Endothelial cell of umbilical vein (primary cell): ENCODE results near the gene RHBDF1. TPM values are rescaled to one million over a fixed set of nuclear protein-coding genes. Genes with fewer than 3 reads are reported as not detected.
"Not testable (repeated sequence)": the region's sequence is repeated elsewhere in the genome, so short reads cannot be mapped to it uniquely, and the experiment has no call there.

Source experiments
- BruUV-seq: library from RNA; stranded (reverse); fragments of 400-500 nt; replicated peaks from 2 replicates; lab custom pipeline; 2021; lab: Mats Ljungman, UMichigan
- CTCF ChIA-PET: fragments of 300-600, 350-600 bp; sonication (Branson Sonifier 250); formaldehyde crosslinking; loops from one replicate; lab custom pipeline; 2021; ENCODE audit warnings: antibody characterized with exemption, inconsistent platforms; lab: Charles Lee
- POLR2A ChIA-PET: fragments of 300-600, 350-600 bp; sonication (Branson Sonifier 250); formaldehyde crosslinking; loops from one replicate; lab custom pipeline; 2021; ENCODE audit warnings: antibody characterized with exemption, inconsistent platforms; lab: Charles Lee
- DNase-seq: peaks from one replicate; pipeline ENCODE4 v3.0.0-alpha.2; 2011; ENCODE audit warnings: low read depth, low spot score
- FAIRE-seq: peaks from 2 replicates; lab custom pipeline; 2011; peaks lifted over from hg19 to GRCh38; lab: Jason Lieb, UNC
- H2AFZ ChIP-seq: 2 replicates; pipeline ENCODE4 v1.6.0; 2012; ENCODE audit warnings: low read depth, low read length, control low read depth, inconsistent platforms
- H3K27ac ChIP-seq: 2 replicates; pipeline ENCODE4 v1.5.1; 2011; ENCODE audit warnings: low read depth, mild to moderate bottlenecking, control low read depth, low read length, moderate library complexity; ENCODE audit not compliant: insufficient read depth
- H3K27me3 ChIP-seq, 2 experiments: 2 replicates each; pipeline versions ENCODE4 v1.6.0 to v1.6.1; 2011; ENCODE audit warnings: low read length in 2 of 2, mixed read lengths in 1 of 2; ENCODE audit not compliant: control insufficient read depth in 2 of 2, insufficient read depth in 2 of 2
- H3K36me3 ChIP-seq, 2 experiments: 2 replicates in 1 of 2; 3 replicates in 1 of 2; pipeline ENCODE4 v1.5.1; 2011; ENCODE audit warnings: low read length in 2 of 2, mild to moderate bottlenecking in 1 of 2, moderate library complexity in 1 of 2; ENCODE audit not compliant: control insufficient read depth in 2 of 2, insufficient read depth in 2 of 2; ENCODE audit errors: extremely low read depth in 1 of 2
- H3K4me1 ChIP-seq: 3 replicates; pipeline ENCODE4 v1.5.1; 2011; ENCODE audit warnings: mild to moderate bottlenecking, low read length; ENCODE audit not compliant: control insufficient read depth, insufficient read depth; ENCODE audit errors: extremely low read depth
- H3K4me2 ChIP-seq: 2 replicates; pipeline ENCODE4 v1.6.1; 2011; ENCODE audit warnings: low read length, control low read depth, mixed read lengths; ENCODE audit not compliant: insufficient read depth
- H3K4me3 ChIP-seq, 3 experiments: fragments of 200-600 bp in 1 of 3; sonication (generic), shearing (Covaris generic) in 1 of 3; replicated peaks in 1 of 3; 2 replicates each; pipeline ENCODE4 v1.5.1; 2011 to 2016; ENCODE audit warnings: control low read depth in 3 of 3, low read length in 3 of 3, mild to moderate bottlenecking in 2 of 3, inconsistent platforms in 1 of 3, low read depth in 1 of 3, moderate library complexity in 1 of 3; ENCODE audit not compliant: insufficient read depth in 1 of 3
- H3K79me2 ChIP-seq: 2 replicates; pipeline ENCODE4 v1.6.0; 2012; ENCODE audit warnings: low read length, inconsistent platforms; ENCODE audit not compliant: control insufficient read depth, insufficient read depth
- H3K9ac ChIP-seq: replicated peaks from 2 replicates; pipeline ENCODE3; 2011; ENCODE audit warnings: low read length, control low read depth; ENCODE audit not compliant: insufficient read depth; ENCODE audit errors: extremely low read depth
- H3K9me1 ChIP-seq: replicated peaks from 3 replicates; pipeline ENCODE4 v1.6.0; 2011; ENCODE audit warnings: mild to moderate bottlenecking, low read length; ENCODE audit not compliant: control insufficient read depth, insufficient read depth; ENCODE audit errors: extremely low read depth
- H3K9me3 ChIP-seq: replicated peaks from 2 replicates; pipeline ENCODE4 v1.5.1; 2012; ENCODE audit warnings: low read length, inconsistent platforms; ENCODE audit not compliant: control insufficient read depth, insufficient read depth
- H4K20me1 ChIP-seq: replicated peaks from 2 replicates; pipeline ENCODE3; 2011; ENCODE audit warnings: mild to moderate bottlenecking, low read length; ENCODE audit not compliant: control insufficient read depth, insufficient read depth; ENCODE audit errors: extremely low read depth
- dilution Hi-C: fragments of 300-500 bp; cut with MboI; formaldehyde crosslinking; loops from one replicate; pipeline ENCODE4 v1.15.0; 2019; ENCODE audit warnings: low sequenced_read_pairs; ENCODE audit not compliant: extremely low pct_ligation_motif_present
- intact Hi-C: fragments of 100-400 bp; cut with micrococcal nuclease; formaldehyde crosslinking; loops from one replicate; pipeline ENCODE4 v1.10.0; 2022
- polyA plus RNA-seq, 4 experiments: library from polyadenylated mRNA; depleted of rRNA in 3 of 4; stranded (reverse) in 3 of 4; unstranded in 1 of 4; fragments of >200 nt; gene quantifications; 2 replicates each; pipeline versions ENCODE4 v1.2.1 to v1.2.3, GENCODE V29; 2011 to 2012; ENCODE audit warnings: missing spikeins in 1 of 4
- total RNA-seq: library from RNA; stranded (reverse); gene quantifications from 2 replicates; pipeline ENCODE4 v1.2.3, GENCODE V29; 2021
- TF ChIP-seq, protein P1 (sequence below), 2 donors: IDR thresholded peaks; 1 replicate in 1 of 2; 2 replicates in 1 of 2; pipeline ENCODE4 v1.5.1; 2011; ENCODE audit warnings: low read length in 2 of 2, mild to moderate bottlenecking in 2 of 2, moderate library complexity in 2 of 2, control low read depth in 1 of 2, inconsistent platforms in 1 of 2, low read depth in 1 of 2; ENCODE audit not compliant: insufficient read depth in 1 of 2; ENCODE audit errors: extremely low read depth in 1 of 2

Gene RHBDF1
- total and polyA plus RNA-seq, 2 donors (not counting 3 experiments of a cell fraction or from before 2014, with no cell fraction given): 57.0 to 113 TPM

DNA sequence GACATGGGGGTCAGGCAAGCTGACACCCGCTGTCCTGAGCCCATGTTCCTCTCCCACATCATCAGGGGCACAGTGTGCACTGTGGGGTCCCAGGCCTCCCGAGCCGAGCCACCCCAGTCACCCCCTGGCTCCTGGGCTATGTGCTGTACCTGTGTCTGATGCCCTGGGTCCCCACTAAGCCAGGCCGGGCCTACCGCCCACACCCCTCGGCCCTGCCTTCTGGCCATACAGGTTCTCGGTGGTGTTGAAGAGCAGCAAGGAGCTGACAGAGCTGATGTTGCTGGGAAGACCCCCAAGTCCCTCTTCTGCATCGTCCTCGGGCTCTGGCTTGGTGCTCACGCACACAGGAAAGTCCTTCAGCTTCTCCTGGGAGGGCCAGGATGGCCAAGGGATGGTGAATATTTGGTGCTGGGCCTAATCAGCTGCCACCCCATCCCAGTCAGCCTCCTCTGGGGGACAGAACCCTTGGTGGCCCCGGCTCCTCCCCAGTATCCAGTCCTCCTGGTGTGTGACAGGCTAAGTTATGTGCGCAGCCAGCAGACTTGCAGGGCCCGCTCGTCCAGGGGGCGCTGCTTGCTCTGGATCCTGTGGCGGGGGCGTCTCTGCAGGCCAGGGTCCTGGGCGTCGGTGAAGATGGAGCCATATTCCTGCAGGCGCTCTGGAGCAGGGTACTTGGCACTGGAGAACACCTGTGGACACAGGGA lies 55.2 kb downstream of the RHBDF1 start:
- H3K9me1 ChIP-seq, intact Hi-C loops, H3K4me3 ChIP-seq, H3K27me3 ChIP-seq, POLR2A ChIA-PET, DNase-seq, H2AFZ ChIP-seq, H4K20me1 ChIP-seq, H3K36me3 ChIP-seq, H3K4me1 ChIP-seq, FAIRE-seq, BruUV-seq, H3K9ac ChIP-seq, H3K79me2 ChIP-seq, H3K4me2 ChIP-seq, H3K27ac ChIP-seq, dilution Hi-C loops, H3K9me3 ChIP-seq, CTCF ChIA-PET: not testable (repeated sequence)

DNA sequence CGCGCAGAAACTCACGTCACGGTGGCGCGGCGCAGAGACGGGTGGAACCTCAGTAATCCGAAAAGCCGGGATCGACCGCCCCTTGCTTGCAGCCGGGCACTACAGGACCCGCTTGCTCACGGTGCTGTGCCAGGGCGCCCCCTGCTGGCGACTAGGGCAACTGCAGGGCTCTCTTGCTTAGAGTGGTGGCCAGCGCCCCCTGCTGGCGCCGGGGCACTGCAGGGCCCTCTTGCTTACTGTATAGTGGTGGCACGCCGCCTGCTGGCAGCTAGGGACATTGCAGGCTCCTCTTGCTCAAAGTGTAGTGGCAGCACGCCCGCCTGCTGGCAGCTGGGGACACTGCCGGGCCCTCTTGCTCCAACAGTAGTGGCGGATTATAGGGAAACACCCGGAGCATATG lies 61.7 kb downstream of the RHBDF1 start:
- H3K79me2 ChIP-seq, POLR2A ChIA-PET, H4K20me1 ChIP-seq, H3K9me3 ChIP-seq, CTCF ChIA-PET, DNase-seq, H3K9me1 ChIP-seq, dilution Hi-C loops, intact Hi-C loops, H3K9ac ChIP-seq, H3K27ac ChIP-seq, H3K4me3 ChIP-seq, BruUV-seq, H3K4me1 ChIP-seq, H3K36me3 ChIP-seq, H2AFZ ChIP-seq, H3K4me2 ChIP-seq, H3K27me3 ChIP-seq, FAIRE-seq: not testable (repeated sequence)
- TF ChIP-seq, protein P1, sequence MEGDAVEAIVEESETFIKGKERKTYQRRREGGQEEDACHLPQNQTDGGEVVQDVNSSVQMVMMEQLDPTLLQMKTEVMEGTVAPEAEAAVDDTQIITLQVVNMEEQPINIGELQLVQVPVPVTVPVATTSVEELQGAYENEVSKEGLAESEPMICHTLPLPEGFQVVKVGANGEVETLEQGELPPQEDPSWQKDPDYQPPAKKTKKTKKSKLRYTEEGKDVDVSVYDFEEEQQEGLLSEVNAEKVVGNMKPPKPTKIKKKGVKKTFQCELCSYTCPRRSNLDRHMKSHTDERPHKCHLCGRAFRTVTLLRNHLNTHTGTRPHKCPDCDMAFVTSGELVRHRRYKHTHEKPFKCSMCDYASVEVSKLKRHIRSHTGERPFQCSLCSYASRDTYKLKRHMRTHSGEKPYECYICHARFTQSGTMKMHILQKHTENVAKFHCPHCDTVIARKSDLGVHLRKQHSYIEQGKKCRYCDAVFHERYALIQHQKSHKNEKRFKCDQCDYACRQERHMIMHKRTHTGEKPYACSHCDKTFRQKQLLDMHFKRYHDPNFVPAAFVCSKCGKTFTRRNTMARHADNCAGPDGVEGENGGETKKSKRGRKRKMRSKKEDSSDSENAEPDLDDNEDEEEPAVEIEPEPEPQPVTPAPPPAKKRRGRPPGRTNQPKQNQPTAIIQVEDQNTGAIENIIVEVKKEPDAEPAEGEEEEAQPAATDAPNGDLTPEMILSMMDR (IDR thresholded peaks at IDR 0.05; ENCODE audit: extremely low read depth in 1 of 2, insufficient read depth in 1 of 2, low read depth in 1 of 2, low read length in 2 of 2): peak; percentile 35 to 51
